GM23248 (cell line): Measurements from ENCODE around the gene BPIFA3. TPM values are rescaled to one million over a fixed set of nuclear protein-coding genes. Genes with fewer than 3 reads are reported as not detected.

Experiments
- DNase-seq: peaks from one replicate; pipeline ENCODE4 v3.0.0-alpha.2; 2015
- H2AFZ ChIP-seq: fragments of 200-600 bp; sonication (generic); 2 replicates; pipeline ENCODE4 v1.6.1; 2016; ENCODE audit warnings: antibody characterized with exemption
- H3F3A ChIP-seq: fragments of 200-600 bp; sonication (generic); 2 replicates; pipeline ENCODE4 v1.6.1; 2016; ENCODE audit warnings: mild to moderate bottlenecking, antibody characterized with exemption, mixed run types; ENCODE audit not compliant: insufficient read depth
- H3K27ac ChIP-seq: fragments of 200-600 bp; sonication (generic); 2 replicates; pipeline ENCODE4 v1.5.1; 2016; ENCODE audit warnings: mild to moderate bottlenecking
- H3K27me3 ChIP-seq: fragments of 200-600 bp; sonication (generic); replicated peaks from 2 replicates; pipeline ENCODE4 v1.6.1; 2016; ENCODE audit warnings: mild to moderate bottlenecking; ENCODE audit not compliant: insufficient read depth
- H3K36me3 ChIP-seq: fragments of 200-600 bp; sonication (generic); 2 replicates; pipeline ENCODE4 v1.6.1; 2016; ENCODE audit warnings: low read depth, mild to moderate bottlenecking
- H3K4me1 ChIP-seq: fragments of 200-600 bp; sonication (generic); 2 replicates; pipeline ENCODE4 v1.6.1; 2016; ENCODE audit warnings: mild to moderate bottlenecking; ENCODE audit not compliant: insufficient read depth
- H3K4me2 ChIP-seq: fragments of 200-600 bp; sonication (generic); one replicate; pipeline ENCODE4 v1.6.1; 2016; ENCODE audit warnings: mild to moderate bottlenecking; ENCODE audit not compliant: unreplicated experiment
- H3K4me3 ChIP-seq: fragments of 200-600 bp; sonication (generic); 2 replicates; pipeline ENCODE4 v1.5.1; 2016; ENCODE audit warnings: mild to moderate bottlenecking
- H3K79me2 ChIP-seq: fragments of 200-600 bp; sonication (generic); 2 replicates; pipeline ENCODE4 v1.6.1; 2016; ENCODE audit warnings: mild to moderate bottlenecking; ENCODE audit not compliant: insufficient read depth
- H3K9ac ChIP-seq: fragments of 200-600 bp; sonication (generic); 2 replicates; pipeline ENCODE4 v1.6.1; 2016; ENCODE audit warnings: mild to moderate bottlenecking
- H3K9me2 ChIP-seq: fragments of 200-600 bp; sonication (generic); 2 replicates; pipeline ENCODE4 v1.6.1; 2016; ENCODE audit warnings: mixed run types, mild to moderate bottlenecking, moderate library complexity; ENCODE audit not compliant: insufficient read depth
- H3K9me3 ChIP-seq: fragments of 200-600 bp; sonication (generic); one replicate; pipeline ENCODE4 v1.6.1; 2017; ENCODE audit warnings: low read depth
- H4K20me1 ChIP-seq: fragments of 200-600 bp; sonication (generic); 2 replicates; pipeline ENCODE4 v1.6.0; 2016; ENCODE audit not compliant: insufficient read depth
- EZH2 ChIP-seq: fragments of 200-600 bp; sonication (generic); IDR thresholded peaks from 2 replicates; pipeline ENCODE4 v1.6.1; 2018; ENCODE audit warnings: antibody characterized with exemption, mild to moderate bottlenecking; ENCODE audit not compliant: insufficient read depth, poor library complexity, severe bottlenecking
- EZH2phosphoT487 ChIP-seq: fragments of 200-600 bp; sonication (generic); IDR thresholded peaks from 2 replicates; pipeline ENCODE4 v1.6.1; 2018; ENCODE audit warnings: antibody characterized with exemption, moderate library complexity, mild to moderate bottlenecking, low read depth; ENCODE audit not compliant: insufficient read depth
- WGBS, 2 experiments: methylation state at CpG; one replicate each; pipeline ENCODE4 v1.1.6; 2015 to 2017; ENCODE audit warnings: low lambda C conversion rate in 2 of 2, low coverage in 1 of 2; ENCODE audit errors: missing lambda C conversion rate in 2 of 2; 5-methylcytosine and 5-hydroxymethylcytosine counted together
- in situ Hi-C: fragments of 300-500 bp; cut with MboI; formaldehyde crosslinking; loops from 2 replicates; pipeline ENCODE4 v1.15.0; 2020
- polyA plus RNA-seq: library from polyadenylated mRNA; unstranded; fragments of >200 nt; fragmentation: Nextera tagmentation; extraction: Ambion mirVana; gene quantifications from 2 replicates; pipeline ENCODE4 v1.2.1, GENCODE V29; 2016
- total RNA-seq: library from RNA; depleted of rRNA; stranded (reverse); fragments of >200 nt; shearing (Covaris generic); gene quantifications from 2 replicates; pipeline ENCODE4 v1.2.3, GENCODE V29; 2014

BPIFA3 gene
- total and polyA plus RNA-seq, 2 experiments from 2014 or later: not detected

GRCh38 chr20:33249456-33249855 is 32.3 kb downstream of the BPIFA3 start:
- Histone ChIP-seq H3K27me3 (0 out of 2 replicates have a peak, but pooled peaks cover 1% of the 10 kb centered on the region), H3K9ac (no peak overlapping the region), H3K4me2 (no peak overlapping the region), H4K20me1 (no peaks in the 10 kb centered on the region), H3F3A (no peaks in the 10 kb centered on the region), H3K9me2 (no peaks in the 10 kb centered on the region), H3K36me3 (no peaks in the 10 kb centered on the region), H3K9me3 (no peaks in the 10 kb centered on the region), H3K79me2 (no peaks in the 10 kb centered on the region), H3K4me3 (no peak overlapping the region), H2AFZ (no peak overlapping the region), H3K27ac (no peak overlapping the region), H3K4me1 (no peaks in the 10 kb centered on the region)
- TF ChIP-seq EZH2 (no peak), EZH2phosphoT487 (no peak)
- DNase-seq: no peak
- in situ Hi-C loops: no loop called here
- 0 to 18% methylated on average over 1 of the region's 1 CpG for WGBS, 2 experiments

- Histone ChIP-seq H3K79me2 (no peaks in the 10 kb centered on the region), H3K9me2 (no peaks in the 10 kb centered on the region), H3K27ac (no peak overlapping the region), H3K9me3 (no peaks in the 10 kb centered on the region), H3K4me2 (no peak overlapping the region), H3K4me3 (no peak overlapping the region), H3K36me3 (no peaks in the 10 kb centered on the region), H3F3A (no peaks in the 10 kb centered on the region), H3K4me1 (no peaks in the 10 kb centered on the region), H4K20me1 (no peaks in the 10 kb centered on the region), H3K9ac (no peak overlapping the region), H2AFZ (no peak overlapping the region), H3K27me3 (no peaks in the 10 kb centered on the region)
- 30 to 36% methylated on average over 2 of the region's 2 CpGs for WGBS, 2 experiments
- no peak for DNase-seq
- no peak for TF ChIP-seq EZH2
- no peak for TF ChIP-seq EZH2phosphoT487
- in situ Hi-C loops: no loop called here
These were observed 33.5 kb downstream of the BPIFA3 start for GRCh38 chr20:33250666-33251065.

- Histone ChIP-seq H3K27ac (no peak overlapping the region), H3K79me2 (no peaks in the 10 kb centered on the region), H3K36me3 (no peaks in the 10 kb centered on the region), H3K27me3 (no peaks in the 10 kb centered on the region), H2AFZ (no peak overlapping the region), H3K4me1 (no peaks in the 10 kb centered on the region), H3K9me3 (no peaks in the 10 kb centered on the region), H3F3A (no peaks in the 10 kb centered on the region), H3K9ac (no peak overlapping the region), H4K20me1 (no peaks in the 10 kb centered on the region), H3K4me3 (no peak overlapping the region), H3K4me2 (no peak overlapping the region), H3K9me2 (no peaks in the 10 kb centered on the region)
- TF ChIP-seq EZH2 (no peak), EZH2phosphoT487 (no peak)
- in situ Hi-C loops: no loop called here
- 0 to 3% methylated on average over 3 of the region's 3 CpGs for WGBS, 2 experiments
- no peak for DNase-seq
These were observed 34.3 kb downstream of the BPIFA3 start for GRCh38 chr20:33251496-33251895.

GRCh38 chr20:33252460-33252859 is 35.3 kb downstream of the BPIFA3 start:
- H3K27me3 ChIP-seq: no peaks in the 10 kb centered on the region
- H3K4me2 ChIP-seq: no peak overlapping the region
- H4K20me1 ChIP-seq: no peaks in the 10 kb centered on the region
- no peaks in the 10 kb centered on the region for H3K4me1 ChIP-seq
- no peak for TF ChIP-seq EZH2phosphoT487
- no peak for TF ChIP-seq EZH2
- H3K9me3 ChIP-seq: no peaks in the 10 kb centered on the region
- WGBS, 2 experiments: 36 to 45% methylated on average over 3 of the region's 3 CpGs
- H3K4me3 ChIP-seq: no peak overlapping the region
- no peaks in the 10 kb centered on the region for H3F3A ChIP-seq
- no peaks in the 10 kb centered on the region for H3K79me2 ChIP-seq
- no peaks in the 10 kb centered on the region for H3K36me3 ChIP-seq
- H2AFZ ChIP-seq: no peak overlapping the region
- no peak overlapping the region for H3K9ac ChIP-seq
- in situ Hi-C loops: no loop called here
- H3K27ac ChIP-seq: no peak overlapping the region
- no peak for DNase-seq
- no peaks in the 10 kb centered on the region for H3K9me2 ChIP-seq

- TF ChIP-seq EZH2phosphoT487 (no peak), EZH2 (no peak)
- Histone ChIP-seq H2AFZ (no peak overlapping the region), H3K9me3 (no peaks in the 10 kb centered on the region), H4K20me1 (no peaks in the 10 kb centered on the region), H3K9me2 (no peaks in the 10 kb centered on the region), H3F3A (no peaks in the 10 kb centered on the region), H3K4me1 (no peaks in the 10 kb centered on the region), H3K4me2 (no peak overlapping the region), H3K27me3 (peaks cover 11% of the 10 kb centered on the region; the same call in 1 of the 2 replicates), H3K36me3 (no peaks in the 10 kb centered on the region), H3K79me2 (no peaks in the 10 kb centered on the region), H3K27ac (no peak overlapping the region), H3K4me3 (no peak overlapping the region), H3K9ac (no peak overlapping the region)
- WGBS, 2 experiments: 50 to 59% methylated on average over 2 of the region's 2 CpGs
- no peak for DNase-seq
- in situ Hi-C loops: no loop called here
These were observed 37.9 kb downstream of the BPIFA3 start for GRCh38 chr20:33255005-33255404.
